IMR-90 (cell line): Measurements from ENCODE around the gene USP47. TPM values are rescaled to one million over a fixed set of nuclear protein-coding genes. Genes with fewer than 3 reads are reported as not detected.
A peak's percentile ranks its signal among the peaks of the same experiment; 100 is the strongest.

Source experiments
- ATAC-seq: fragments of 200-7000 bp; cut with Tn5 transposase; 2 replicates; pipeline ENCODE4 v1.9.1; 2020; ENCODE audit warnings: low read depth, mild to moderate bottlenecking, moderate library complexity
- BruUV-seq: library from RNA; stranded (reverse); fragments of 400-500 nt; replicated peaks from 2 replicates; lab custom pipeline; 2021; lab: Mats Ljungman, UMichigan
- CTCF ChIA-PET: fragments of 300-600 bp; formaldehyde crosslinking; extraction: SDS; loops from one replicate; lab custom pipeline; 2021; ENCODE audit warnings: antibody characterized with exemption; lab: Yijun Ruan, JAX
- POLR2A ChIA-PET: fragments of 300-600 bp; sonication (Branson Sonifier 250); formaldehyde crosslinking; loops from one replicate; lab custom pipeline; 2022; ENCODE audit warnings: antibody characterized with exemption; ENCODE audit not compliant: unreplicated experiment; lab: Charles Lee
- DNase-seq: peaks from one replicate; pipeline ENCODE4 v3.0.0; 2013
- H2AFZ ChIP-seq: replicated peaks from 2 replicates; pipeline ENCODE3; 2013; ENCODE audit warnings: low read length, mild to moderate bottlenecking; ENCODE audit not compliant: poor library complexity
- H2AK5ac ChIP-seq: 2 replicates; pipeline ENCODE4 v1.6.1; 2013; ENCODE audit warnings: low read depth, low read length, inconsistent platforms
- H2AK9ac ChIP-seq: replicated peaks from 2 replicates; pipeline ENCODE3; 2013; ENCODE audit warnings: mild to moderate bottlenecking, low read depth, low read length, moderate library complexity; ENCODE audit not compliant: poor library complexity
- H2BK120ac ChIP-seq: 2 replicates; pipeline ENCODE4 v1.6.1; 2013; ENCODE audit warnings: low read depth, low read length, inconsistent platforms
- H2BK15ac ChIP-seq: 3 replicates; pipeline ENCODE4 v1.6.1; 2013; ENCODE audit warnings: low read depth, low read length, inconsistent platforms
- H2BK20ac ChIP-seq: 2 replicates; pipeline ENCODE4 v1.6.1; 2013; ENCODE audit warnings: low read depth, mild to moderate bottlenecking, inconsistent platforms, low read length, moderate library complexity
- H2BK5ac ChIP-seq: 2 replicates; pipeline ENCODE4 v1.6.1; 2013; ENCODE audit warnings: mild to moderate bottlenecking, low read depth, low read length, inconsistent platforms; ENCODE audit not compliant: poor library complexity, severe bottlenecking
- H3K14ac ChIP-seq: replicated peaks from 2 replicates; pipeline ENCODE4 v1.6.1; 2013; ENCODE audit warnings: low read depth, low read length, inconsistent platforms
- H3K18ac ChIP-seq: 2 replicates; pipeline ENCODE4 v1.6.1; 2013; ENCODE audit warnings: low read depth, low read length, control low read depth
- H3K23ac ChIP-seq: 2 replicates; pipeline ENCODE4 v1.6.1; 2013; ENCODE audit warnings: low read depth, low read length, inconsistent platforms
- H3K27ac ChIP-seq: 2 replicates; pipeline ENCODE4 v1.5.1; 2013; ENCODE audit warnings: mild to moderate bottlenecking, control low read depth, low read length; ENCODE audit not compliant: insufficient read depth
- H3K27me3 ChIP-seq: 2 replicates; pipeline ENCODE4 v1.6.1; 2013; ENCODE audit warnings: low read length; ENCODE audit not compliant: control insufficient read depth, insufficient read depth
- H3K36me3 ChIP-seq: 2 replicates; pipeline ENCODE4 v1.6.1; 2013; ENCODE audit warnings: low read length, mixed read lengths; ENCODE audit not compliant: control insufficient read depth, insufficient read depth
- H3K4ac ChIP-seq: 2 replicates; pipeline ENCODE4 v1.6.1; 2013; ENCODE audit warnings: low read depth, low read length, inconsistent platforms
- H3K4me1 ChIP-seq: 2 replicates; pipeline ENCODE4 v1.6.1; 2013; ENCODE audit warnings: low read length, mixed read lengths; ENCODE audit not compliant: control insufficient read depth, insufficient read depth
- H3K4me2 ChIP-seq: 2 replicates; pipeline ENCODE4 v1.6.1; 2013; ENCODE audit warnings: low read depth, mild to moderate bottlenecking, control low read depth, low read length, moderate library complexity
- H3K4me3 ChIP-seq: 2 replicates; pipeline ENCODE4 v1.5.1; 2013; ENCODE audit warnings: low read depth, mild to moderate bottlenecking, control low read depth, low read length, moderate library complexity; ENCODE audit not compliant: insufficient read depth
- H3K56ac ChIP-seq: 2 replicates; pipeline ENCODE4 v1.6.1; 2013; ENCODE audit warnings: low read length, inconsistent platforms; ENCODE audit not compliant: insufficient read depth; ENCODE audit errors: extremely low read depth
- H3K79me1 ChIP-seq, 2 experiments: 2 replicates each; pipeline ENCODE4 v1.6.1; 2013; ENCODE audit warnings: low read length in 2 of 2, inconsistent platforms in 1 of 2, low read depth in 1 of 2
- H3K9ac ChIP-seq: 2 replicates; pipeline ENCODE4 v1.6.1; 2013; ENCODE audit warnings: low read depth, low read length, control low read depth
- H3K9me1 ChIP-seq: 2 replicates; pipeline ENCODE4 v1.6.1; 2013; ENCODE audit warnings: low read length, inconsistent platforms; ENCODE audit not compliant: insufficient read depth
- H3K9me3 ChIP-seq: 2 replicates; pipeline ENCODE4 v1.6.1; 2013; ENCODE audit warnings: low read length; ENCODE audit not compliant: control insufficient read depth, insufficient read depth
- H4K20me1 ChIP-seq: 2 replicates; pipeline ENCODE4 v1.6.1; 2013; ENCODE audit warnings: low read length, inconsistent platforms; ENCODE audit not compliant: insufficient read depth
- H4K5ac ChIP-seq: 2 replicates; pipeline ENCODE4 v1.6.1; 2013; ENCODE audit warnings: mild to moderate bottlenecking, low read depth, low read length, control low read depth
- H4K8ac ChIP-seq, 2 experiments: 2 replicates each; pipeline ENCODE4 v1.6.1; 2013; ENCODE audit warnings: low read depth in 2 of 2, low read length in 2 of 2, control low read depth in 1 of 2, inconsistent platforms in 1 of 2
- H4K91ac ChIP-seq: 2 replicates; pipeline ENCODE4 v1.6.1; 2013; ENCODE audit warnings: low read depth, low read length, inconsistent platforms; ENCODE audit not compliant: insufficient read depth
- FOS ChIP-seq: fragments of 150-350 bp; IDR thresholded peaks from 2 replicates; pipeline ENCODE4 v1.6.1; 2016; ENCODE audit warnings: low read depth, low read length
- MAZ ChIP-seq: IDR thresholded peaks from 2 replicates; pipeline ENCODE4 v1.6.1; 2012; ENCODE audit warnings: low read depth, mild to moderate bottlenecking, low read length, improper control_type of control experiment, moderate library complexity, borderline replicate concordance
- MXI1 ChIP-seq: IDR thresholded peaks from 2 replicates; pipeline ENCODE4 v1.6.1; 2012; ENCODE audit warnings: low read depth, mild to moderate bottlenecking, low read length, moderate library complexity, borderline replicate concordance
- RAD21 ChIP-seq: IDR thresholded peaks from 2 replicates; pipeline ENCODE4 v1.6.1; 2012; ENCODE audit warnings: low read length, improper control_type of control experiment
- RFX5 ChIP-seq: IDR thresholded peaks from 2 replicates; pipeline ENCODE4 v1.8.0; 2012; ENCODE audit warnings: low read depth, mild to moderate bottlenecking, low read length, moderate library complexity
- SMC3 ChIP-seq: fragments of 150-350 bp; IDR thresholded peaks from 2 replicates; pipeline ENCODE4 v1.6.1; 2016; ENCODE audit warnings: low read depth, mild to moderate bottlenecking, antibody characterized with exemption, low read length, moderate library complexity
- WGBS, 2 experiments: methylation state at CpG; one replicate each; pipeline versions ENCODE4 v1.1.5 to v1.1.7; 2013; ENCODE audit warnings: missing lambda C conversion rate in 2 of 2; ENCODE audit not compliant: insufficient read length in 1 of 2; ENCODE audit errors: extremely low coverage in 2 of 2; 5-methylcytosine and 5-hydroxymethylcytosine counted together
- dilution Hi-C: fragments of 300-500 bp; cut with HindIII; formaldehyde crosslinking; loops from one replicate; pipeline ENCODE4 v1.14.3; 2018; ENCODE audit warnings: low sequenced_read_pairs; ENCODE audit not compliant: unreplicated experiment
- in situ Hi-C: fragments of 300-500 bp; cut with MboI; formaldehyde crosslinking; loops from 3 replicates; pipeline ENCODE4 v1.14.3; 2019; ENCODE audit warnings: low sequenced_read_pairs, inconsistent platforms, mixed read lengths
- intact Hi-C: fragments of 100-400 bp; cut with micrococcal nuclease; formaldehyde crosslinking; loops from 2 replicates; pipeline ENCODE4 v1.10.0; 2022
- polyA plus RNA-seq, 3 experiments: library from polyadenylated mRNA; depleted of rRNA; stranded (reverse); fragments of >200 nt; gene quantifications; 2 replicates each; pipeline ENCODE4 v1.2.3, GENCODE V29; 2012; ENCODE audit warnings: low replicate concordance in 1 of 3
- total RNA-seq: library from RNA; depleted of rRNA; stranded (reverse); fragments of >200 nt; gene quantifications from 2 replicates; pipeline ENCODE4 v1.2.3, GENCODE V29; 2012

Gene USP47
- total and polyA plus RNA-seq, 2 of the 4 experiments (the other 2 are of a cell fraction), result 15.0 to 110 TPM

DNA sequence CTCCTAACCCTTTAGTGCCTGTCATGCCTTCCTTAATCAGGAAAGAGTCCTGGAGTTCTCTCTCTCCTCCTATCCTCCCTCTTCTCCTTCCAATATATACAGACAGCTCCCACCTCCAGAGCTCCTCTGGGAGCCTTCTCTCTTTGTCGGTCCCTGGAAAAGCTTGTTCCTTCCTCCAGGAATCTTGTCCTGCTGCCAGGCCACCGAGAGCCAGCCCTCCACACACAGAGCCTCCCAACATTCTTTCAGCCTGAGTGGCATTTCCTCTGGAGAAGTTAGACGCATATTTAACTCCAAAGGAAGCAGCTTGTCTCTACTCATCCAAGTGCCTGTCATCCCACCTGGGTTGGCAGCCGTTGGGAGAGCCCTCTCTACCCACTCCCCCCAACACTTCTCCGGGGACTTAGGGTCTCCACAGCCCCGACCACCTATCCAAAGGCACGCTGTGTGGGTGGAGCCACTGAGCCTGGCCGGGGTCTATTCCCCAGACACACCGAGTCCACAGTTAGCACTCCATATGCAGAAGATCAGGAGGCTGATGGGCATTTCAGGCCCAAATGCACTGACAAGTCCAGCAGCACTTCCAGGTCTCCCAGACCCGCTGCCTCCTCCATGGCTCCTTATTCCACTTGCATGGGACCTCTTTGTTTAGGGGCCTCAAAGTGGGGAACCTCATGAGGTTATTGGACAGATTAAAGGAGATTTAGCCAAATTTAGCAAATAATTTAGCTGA, 135.6 kb downstream of the USP47 start:
- ChIA-PET POLR2A (interaction anchor here (0.7 to 0.8 kb wide), 3 partner anchors 42 to 125 kb away, joined by 3 to 4 read pairs (median 4); no protein-coding TSS in a partner anchor), CTCF (interaction anchor here (0.9 to 1.2 kb wide), 2 partner anchors 11 to 46 kb away, joined by 3 to 5 read pairs; no protein-coding TSS in a partner anchor)
- Histone ChIP-seq H4K5ac (peak overlapping the region; percentile 72), H2BK15ac (peak overlapping the region; percentile 98), H3K9ac (peak overlapping the region; percentile 70), H4K91ac (peak overlapping the region; percentile 97), H3K18ac (peak overlapping the region; percentile 51), H2AK9ac (peak overlapping the region; percentile 96), H3K23ac (peak overlapping the region; percentile 96), H3K14ac (peak overlapping the region; percentile 97), H3K9me3 (no peaks in the 10 kb centered on the region), H3K36me3 (peaks cover 13% of the 10 kb centered on the region), H3K4me2 (peak overlapping the region; percentile 47), H2BK20ac (peak overlapping the region; percentile 98), H3K27me3 (no peaks in the 10 kb centered on the region), H3K4me1 (peaks cover 64% of the 10 kb centered on the region), H2AFZ (peak overlapping the region; percentile 74), H3K9me1 (peaks cover 64% of the 10 kb centered on the region), H3K79me1 (peaks cover 48 to 92% of the 10 kb centered on the region in 2 experiments), H2BK120ac (peak overlapping the region; percentile 99), H4K8ac (peak overlapping the region; percentile 79 to 97), H4K20me1 (peaks cover 4% of the 10 kb centered on the region; the same call in 1 of the 2 replicates), H3K4ac (peak overlapping the region; percentile 99), H2BK5ac (peak overlapping the region; percentile 95), H3K56ac (peak overlapping the region; percentile 97), H3K4me3 (no peak overlapping the region), H3K27ac (peak overlapping the region; percentile 95), H2AK5ac (peak overlapping the region; percentile 100)
- peak; percentile 78 for ATAC-seq
- TF ChIP-seq SMC3 (no peak), FOS (peak; percentile 40; the same call in 1 of the 2 replicates), MAZ (0 out of 2 replicates have a peak, but pooled peaks have one; percentile 17), MXI1 (no peak), RFX5 (no peak), RAD21 (peak; percentile 28)
- peak; percentile 96 for DNase-seq
- in situ Hi-C loops, result no loop called here
- intact Hi-C loops, result no loop called here
- 0% methylated on average over 2 of the region's 10 CpGs; no CpG with 5 or more reads in 1 of the 2 experiments for WGBS, 2 experiments
- BruUV-seq, result no TSS peak
- dilution Hi-C loops, result no loop called here
